ENCODE measurements around the gene BCKDHA.

BCKDHA gene

DNA sequence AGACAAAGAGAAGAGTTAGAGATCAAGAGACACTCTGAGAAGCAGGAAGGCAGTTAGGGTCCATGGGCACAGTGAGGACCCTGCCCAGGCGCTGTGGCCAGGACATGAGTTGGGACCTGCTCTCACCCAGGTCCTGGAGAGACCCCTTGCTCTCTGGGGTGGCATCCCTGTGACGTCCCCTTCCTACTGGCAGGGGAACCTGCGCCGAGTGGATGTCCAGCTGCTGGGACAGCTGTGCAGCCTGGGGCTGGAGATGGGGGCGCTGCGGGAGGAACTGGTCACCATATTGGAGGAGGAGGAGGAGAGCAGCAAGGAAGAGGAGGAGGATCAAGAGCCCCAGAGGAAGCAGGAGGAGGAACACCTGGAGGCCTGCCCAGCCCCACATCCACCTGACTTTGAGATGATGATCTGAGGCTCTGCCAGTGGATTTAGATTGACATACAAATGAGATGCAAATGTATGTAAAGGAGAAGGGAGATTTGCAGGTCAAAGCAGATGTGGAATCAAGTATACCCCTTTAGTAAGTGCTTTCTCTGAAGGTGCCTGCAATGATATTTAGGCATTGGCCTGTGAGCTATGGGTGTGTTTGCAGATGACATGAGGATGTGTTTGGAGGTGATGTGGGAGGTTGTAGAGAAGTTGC lies 46.3 kb downstream of the BCKDHA start:
- TF ChIP-seq, protein P1, sequence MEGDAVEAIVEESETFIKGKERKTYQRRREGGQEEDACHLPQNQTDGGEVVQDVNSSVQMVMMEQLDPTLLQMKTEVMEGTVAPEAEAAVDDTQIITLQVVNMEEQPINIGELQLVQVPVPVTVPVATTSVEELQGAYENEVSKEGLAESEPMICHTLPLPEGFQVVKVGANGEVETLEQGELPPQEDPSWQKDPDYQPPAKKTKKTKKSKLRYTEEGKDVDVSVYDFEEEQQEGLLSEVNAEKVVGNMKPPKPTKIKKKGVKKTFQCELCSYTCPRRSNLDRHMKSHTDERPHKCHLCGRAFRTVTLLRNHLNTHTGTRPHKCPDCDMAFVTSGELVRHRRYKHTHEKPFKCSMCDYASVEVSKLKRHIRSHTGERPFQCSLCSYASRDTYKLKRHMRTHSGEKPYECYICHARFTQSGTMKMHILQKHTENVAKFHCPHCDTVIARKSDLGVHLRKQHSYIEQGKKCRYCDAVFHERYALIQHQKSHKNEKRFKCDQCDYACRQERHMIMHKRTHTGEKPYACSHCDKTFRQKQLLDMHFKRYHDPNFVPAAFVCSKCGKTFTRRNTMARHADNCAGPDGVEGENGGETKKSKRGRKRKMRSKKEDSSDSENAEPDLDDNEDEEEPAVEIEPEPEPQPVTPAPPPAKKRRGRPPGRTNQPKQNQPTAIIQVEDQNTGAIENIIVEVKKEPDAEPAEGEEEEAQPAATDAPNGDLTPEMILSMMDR (IDR thresholded peaks at IDR 0.05; ENCODE audit: extremely low read depth, missing control alignments) = no peak
- DNase-seq (ENCODE audit: low spot score) = no peak

DNA sequence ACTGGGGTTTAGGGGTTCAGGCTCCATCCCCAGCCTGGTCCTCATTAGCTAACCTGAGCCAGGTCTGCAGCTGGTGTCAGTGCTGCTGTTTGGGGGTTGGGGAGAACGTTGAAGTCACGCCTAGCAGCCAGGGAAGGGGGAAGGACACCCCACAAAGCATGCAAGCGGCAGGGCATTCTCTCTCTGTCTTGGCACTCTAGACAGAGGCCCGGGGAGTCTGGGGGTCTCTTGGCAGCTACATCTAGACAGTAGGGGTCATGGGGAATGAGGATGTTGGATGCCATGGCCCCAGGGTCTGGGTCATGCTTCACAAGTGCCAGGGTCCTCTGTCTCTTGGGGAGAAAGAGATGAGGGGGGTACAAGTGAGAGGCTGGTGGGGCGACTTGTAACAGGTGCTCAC lies 48.0 kb downstream of the BCKDHA start:
- TF ChIP-seq, protein P1 (IDR thresholded peaks at IDR 0.05; ENCODE audit: extremely low read depth, missing control alignments) = no peak
- DNase-seq (ENCODE audit: low spot score) = no peak

DNA sequence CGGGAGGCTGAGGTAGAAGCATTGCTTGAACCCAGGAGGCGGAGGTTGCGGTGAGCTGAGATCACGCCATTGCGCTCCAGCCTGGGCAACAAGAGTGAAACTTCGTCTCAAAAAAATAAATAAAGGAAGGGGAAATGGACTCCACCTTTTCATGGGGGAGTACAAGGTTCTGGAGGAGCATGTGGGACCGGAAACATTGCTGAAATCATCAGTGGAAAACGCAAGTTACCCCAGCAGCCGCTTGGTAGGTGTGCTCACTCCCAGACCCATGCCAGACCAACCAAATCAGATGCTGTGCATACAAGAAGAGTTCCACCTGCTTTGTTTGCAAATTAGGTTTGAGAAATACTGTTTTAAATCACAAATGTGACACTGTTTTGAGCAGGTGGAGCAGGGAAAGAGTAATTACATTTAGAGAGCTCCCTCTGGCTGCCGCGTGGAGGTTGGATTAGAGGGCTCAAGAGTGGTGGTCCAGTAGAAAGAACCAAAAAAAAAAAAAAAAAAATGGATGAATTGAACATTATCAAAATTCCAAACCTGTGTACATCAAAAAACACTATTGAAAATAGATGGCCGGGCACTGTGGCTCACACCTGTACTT lies 50.2 kb downstream of the BCKDHA start:
- TF ChIP-seq, protein P1 (IDR thresholded peaks at IDR 0.05; ENCODE audit: extremely low read depth, missing control alignments) = no peak
- DNase-seq (ENCODE audit: low spot score) = no peak

DNA sequence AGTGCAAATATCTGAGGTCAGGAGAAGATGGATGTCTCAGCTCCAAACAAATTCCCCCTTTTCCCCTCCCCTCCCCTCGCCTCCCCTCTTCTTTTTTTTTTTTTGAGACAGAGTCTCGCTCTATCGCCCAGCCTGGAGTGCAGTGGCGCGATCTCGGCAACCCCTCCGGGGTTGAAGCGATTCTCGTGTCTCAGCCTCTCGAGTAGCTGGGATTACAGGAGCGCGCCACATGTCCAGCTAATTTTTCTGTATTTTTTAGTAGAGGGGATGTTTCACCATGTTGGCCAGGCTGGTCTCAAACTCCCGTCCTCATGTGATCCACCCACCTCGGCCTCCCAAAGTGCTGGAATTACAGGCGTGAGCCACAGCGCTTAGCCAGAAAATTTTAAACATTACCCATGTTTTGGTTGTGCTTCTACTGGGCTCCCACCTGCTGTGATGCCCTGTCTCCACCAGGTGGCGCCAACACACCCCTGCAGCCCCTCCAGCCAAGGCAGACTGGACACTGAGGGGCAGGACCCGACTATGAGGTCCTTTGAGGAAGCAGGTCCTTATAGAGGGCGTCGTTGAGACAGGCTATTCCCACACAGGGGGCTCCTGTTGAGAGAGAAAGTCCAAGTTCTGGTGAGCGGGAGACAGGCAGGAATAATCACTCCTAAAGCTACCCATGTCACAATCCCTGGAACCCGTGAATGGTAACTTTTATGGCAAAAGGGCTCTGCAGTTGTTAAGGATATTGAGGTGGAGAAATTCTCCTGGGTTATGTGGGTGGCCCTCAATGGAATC lies 51.7 kb downstream of the BCKDHA start:
- peak; percentile 80 for DNase-seq (ENCODE audit: low spot score)
- TF ChIP-seq, protein P1 (IDR thresholded peaks at IDR 0.05; ENCODE audit: extremely low read depth, missing control alignments) = peak; percentile 99

DNA sequence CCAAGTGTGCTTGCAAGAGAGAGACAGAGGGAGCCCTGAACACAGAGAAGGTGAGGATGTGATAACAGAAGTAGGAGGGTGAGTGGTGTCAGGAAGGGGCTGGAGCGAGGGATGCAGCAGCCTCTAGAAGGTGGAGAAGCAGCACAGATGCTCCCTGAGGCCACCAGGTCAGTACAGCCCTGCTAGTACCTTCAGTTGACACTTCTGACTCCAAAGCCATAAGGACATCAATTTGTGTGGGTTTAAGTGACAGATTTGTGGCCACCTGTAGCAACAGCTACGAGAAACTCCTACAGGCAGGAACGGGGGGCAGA lies 52.2 kb downstream of the BCKDHA start:
- DNase-seq (ENCODE audit: low spot score) = no peak
- TF ChIP-seq, protein P1 (IDR thresholded peaks at IDR 0.05; ENCODE audit: extremely low read depth, missing control alignments) = no peak

DNA sequence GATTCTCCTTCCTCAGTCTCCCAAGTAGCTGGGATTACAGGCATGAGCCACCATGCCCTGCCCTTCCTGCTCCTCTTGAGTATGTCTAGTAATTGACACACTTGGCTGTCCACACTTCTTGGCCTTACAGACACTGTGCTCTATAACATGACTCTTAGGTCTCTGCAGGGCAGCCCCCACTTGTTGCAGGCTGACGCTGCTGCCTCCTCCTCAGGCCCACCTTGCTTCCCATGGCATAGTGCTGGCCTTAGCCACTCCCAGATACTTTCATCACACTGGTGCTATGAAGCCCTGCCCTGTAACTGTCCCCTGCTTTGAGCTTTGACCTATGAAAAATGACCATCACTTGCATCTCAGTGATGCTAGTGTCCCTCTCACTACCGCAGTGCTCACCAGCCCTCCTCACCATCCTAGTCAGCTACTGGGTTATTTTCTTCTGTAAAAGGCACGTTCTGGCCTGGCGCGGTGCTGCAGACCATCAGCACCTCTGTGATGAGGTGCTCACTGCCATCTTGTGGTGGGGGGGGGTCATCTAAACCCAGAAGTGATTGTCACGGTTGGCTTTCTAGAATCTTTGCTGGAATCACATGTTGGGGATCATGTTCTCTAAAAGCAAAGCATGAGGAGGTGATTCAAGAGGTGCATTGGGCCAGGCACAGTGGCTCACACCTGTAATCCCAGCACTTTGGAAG lies 55.1 kb downstream of the BCKDHA start:
- TF ChIP-seq, protein P1 (IDR thresholded peaks at IDR 0.05; ENCODE audit: extremely low read depth, missing control alignments) = no peak
- no peak for DNase-seq (ENCODE audit: low spot score)

DNA sequence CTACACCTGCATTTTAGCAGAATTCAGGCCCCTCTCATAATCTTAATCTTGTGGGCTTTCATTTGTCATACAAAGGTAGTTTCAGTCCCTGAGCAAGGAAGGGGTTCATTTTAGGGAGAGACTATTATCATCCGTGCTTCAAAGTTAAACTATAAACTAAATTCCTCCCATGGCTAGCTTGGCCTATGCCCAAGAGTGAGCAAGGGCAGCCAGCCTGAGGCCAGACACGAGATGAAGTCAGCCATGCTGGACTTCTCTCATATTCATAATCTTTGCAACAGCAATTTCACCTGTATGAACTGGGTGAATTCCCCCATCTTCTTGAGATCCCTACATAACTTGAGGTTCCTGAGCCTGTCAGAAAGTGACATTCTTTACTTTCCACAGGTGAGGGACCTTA lies 58.3 kb downstream of the BCKDHA start:
- TF ChIP-seq, protein P1 (IDR thresholded peaks at IDR 0.05; ENCODE audit: extremely low read depth, missing control alignments) = no peak
- no peak for DNase-seq (ENCODE audit: low spot score)

All from GM20000 (cell line).